Nephron progenitor cell (in vitro differentiated cells): ENCODE results near the gene MAP3K5.

Experiments used
- DNase-seq: peaks from one replicate; pipeline ENCODE4 v3.0.0; 2021
- H3K27ac Mint-ChIP-seq: 2 replicates; pipeline ENCODE4 v1.8.0; 2021; ENCODE audit warnings: mild to moderate bottlenecking, moderate library complexity, mixed read lengths
- H3K27me3 Mint-ChIP-seq: 2 replicates; pipeline ENCODE4 v1.8.0; 2021; ENCODE audit warnings: mild to moderate bottlenecking, low read depth, mixed read lengths; ENCODE audit not compliant: poor library complexity
- H3K36me3 Mint-ChIP-seq: 2 replicates; pipeline ENCODE4 v1.8.0; 2021; ENCODE audit warnings: low read depth, mixed read lengths
- H3K4me1 Mint-ChIP-seq: 2 replicates; pipeline ENCODE4 v1.8.0; 2021; ENCODE audit warnings: mixed read lengths
- H3K4me3 Mint-ChIP-seq: 2 replicates; pipeline ENCODE4 v1.8.0; 2021; ENCODE audit warnings: mild to moderate bottlenecking, moderate library complexity, mixed read lengths
- H3K9me3 Mint-ChIP-seq: 2 replicates; pipeline ENCODE4 v1.8.0; 2021; ENCODE audit warnings: mild to moderate bottlenecking, moderate library complexity, mixed read lengths
- CTCF ChIP-seq: fragments of 200-600 bp; sonication (generic); IDR thresholded peaks from 2 replicates; pipeline ENCODE4 v1.5.0; 2021; ENCODE audit warnings: antibody characterized with exemption

MAP3K5 gene

GRCh38 chr6:136772685-136773472, 19.4 kb downstream of the MAP3K5 start:
- Mint-ChIP-seq H3K27ac (no peak overlapping the region), H3K27me3 (peaks cover 12% of the 10 kb centered on the region), H3K4me1 (no peaks in the 10 kb centered on the region), H3K4me3 (no peak overlapping the region), H3K36me3 (no peaks in the 10 kb centered on the region), H3K9me3 (no peaks in the 10 kb centered on the region)
- no peak for DNase-seq
- no peak for TF ChIP-seq CTCF

DNA sequence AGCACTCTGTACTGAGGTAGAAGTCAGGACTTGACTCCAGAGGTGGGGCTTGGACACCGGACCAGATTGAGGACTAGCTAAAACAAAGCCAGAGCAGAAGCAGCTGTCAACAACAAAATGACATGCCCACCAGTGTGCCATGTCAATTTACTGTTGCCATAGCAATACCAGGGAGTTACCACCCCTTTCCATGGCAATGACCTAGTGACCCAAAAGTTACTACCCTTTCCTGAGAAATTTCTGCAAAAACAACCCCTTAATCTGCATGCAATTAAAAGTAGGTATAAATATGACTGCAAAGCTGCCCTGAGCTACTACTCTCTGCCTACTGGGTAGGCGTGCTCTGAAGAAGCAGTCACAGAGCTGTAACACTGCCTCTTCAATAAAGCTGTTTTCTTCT, 21.0 kb downstream of the MAP3K5 start:
- no peaks in the 10 kb centered on the region for H3K4me1 Mint-ChIP-seq
- H3K36me3 Mint-ChIP-seq: no peaks in the 10 kb centered on the region
- H3K27me3 Mint-ChIP-seq: peaks cover 10% of the 10 kb centered on the region
- H3K9me3 Mint-ChIP-seq: no peaks in the 10 kb centered on the region
- no peak overlapping the region for H3K4me3 Mint-ChIP-seq
- H3K27ac Mint-ChIP-seq: no peak overlapping the region
- TF ChIP-seq CTCF: no peak
- no peak for DNase-seq

GRCh38 chr6:136769759-136770158, 22.5 kb downstream of the MAP3K5 start:
- Mint-ChIP-seq H3K27me3 (peaks cover 13% of the 10 kb centered on the region), H3K27ac (no peak overlapping the region), H3K4me1 (no peaks in the 10 kb centered on the region), H3K36me3 (no peaks in the 10 kb centered on the region), H3K9me3 (no peaks in the 10 kb centered on the region), H3K4me3 (no peak overlapping the region)
- DNase-seq: no peak
- TF ChIP-seq CTCF: no peak

DNA sequence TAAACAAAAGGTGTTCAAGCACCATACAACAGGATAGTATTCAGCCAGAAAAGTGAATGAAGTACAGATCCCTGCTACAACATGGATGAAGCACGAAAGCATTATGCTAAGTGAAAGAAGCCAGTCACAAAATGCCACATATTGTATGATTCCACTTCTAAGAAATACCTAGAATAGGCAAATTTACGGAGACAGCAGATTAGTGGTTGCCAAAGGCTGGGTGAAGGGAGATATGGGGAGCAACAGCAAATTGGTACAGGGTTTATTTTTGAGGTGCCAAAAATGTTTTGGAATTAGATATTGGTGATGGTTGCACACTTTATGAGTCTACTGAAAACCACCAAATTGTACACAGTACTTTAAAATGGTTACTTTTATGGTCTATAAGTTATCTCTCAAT, 23.2 kb downstream of the MAP3K5 start:
- Mint-ChIP-seq H3K36me3 (no peaks in the 10 kb centered on the region), H3K4me3 (no peak overlapping the region), H3K4me1 (no peaks in the 10 kb centered on the region), H3K9me3 (no peaks in the 10 kb centered on the region), H3K27me3 (peaks cover 13% of the 10 kb centered on the region), H3K27ac (no peak overlapping the region)
- no peak for DNase-seq
- TF ChIP-seq CTCF: no peak

DNA sequence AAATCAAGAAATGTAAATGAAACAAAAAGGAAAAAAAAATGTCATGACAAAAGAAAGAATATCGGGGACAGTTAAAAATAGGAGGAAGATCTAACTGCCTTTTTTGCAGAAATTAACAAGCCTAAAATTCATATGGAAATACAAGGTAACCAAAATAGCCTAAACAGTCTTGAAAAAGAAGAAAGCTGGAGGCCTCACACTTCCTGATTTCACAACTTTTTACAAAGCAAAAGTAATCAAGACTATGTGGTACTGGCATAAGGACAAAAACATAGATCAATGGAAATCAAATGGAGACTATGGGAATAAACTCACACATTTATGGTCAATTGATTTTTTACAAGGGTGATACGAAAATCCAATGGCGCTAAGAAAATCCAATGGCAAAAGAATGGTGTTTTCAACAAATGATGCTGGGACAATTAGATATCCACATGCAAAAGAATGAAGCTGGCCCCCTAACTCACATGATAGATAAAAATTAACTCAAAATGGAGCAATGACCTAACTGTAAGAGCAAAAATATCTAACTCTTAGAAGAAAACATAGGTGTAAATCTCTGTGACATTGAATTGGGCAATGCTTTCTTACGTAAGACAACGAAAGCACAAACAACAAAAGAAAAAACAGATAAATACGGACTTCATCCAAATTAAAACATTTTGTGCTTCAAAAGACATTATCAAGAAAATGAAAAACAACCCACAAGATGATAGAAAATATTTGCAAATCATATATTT, 24.5 kb downstream of the MAP3K5 start:
- no peak for DNase-seq
- Mint-ChIP-seq H3K4me1 (no peaks in the 10 kb centered on the region), H3K9me3 (no peaks in the 10 kb centered on the region), H3K27ac (no peak overlapping the region), H3K27me3 (peaks cover 16% of the 10 kb centered on the region), H3K4me3 (no peak overlapping the region), H3K36me3 (no peaks in the 10 kb centered on the region)
- TF ChIP-seq CTCF: no peak

DNA sequence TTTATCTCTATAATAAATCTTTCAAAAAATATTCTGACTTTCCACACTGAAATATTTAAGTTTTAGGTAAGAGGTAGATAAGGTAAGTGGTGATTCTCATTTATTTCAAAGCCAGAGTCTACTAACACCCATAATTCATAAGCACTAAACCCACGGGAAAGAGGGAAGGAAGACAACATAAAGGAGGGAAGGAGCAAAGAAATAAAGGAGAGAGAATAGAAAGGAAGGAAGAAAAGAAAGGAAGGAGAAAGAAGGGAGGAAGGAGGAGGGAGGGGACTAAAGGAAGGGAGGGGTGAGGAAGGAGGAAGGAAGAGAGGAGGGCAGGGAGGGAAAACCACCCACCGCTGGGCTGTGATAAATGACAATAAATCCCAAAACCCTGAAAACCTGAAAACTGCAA, 25.2 kb downstream of the MAP3K5 start:
- H3K36me3 Mint-ChIP-seq: no peaks in the 10 kb centered on the region
- peaks cover 16% of the 10 kb centered on the region for H3K27me3 Mint-ChIP-seq
- TF ChIP-seq CTCF: no peak
- peaks cover 2% of the 10 kb centered on the region for H3K4me1 Mint-ChIP-seq
- no peaks in the 10 kb centered on the region for H3K9me3 Mint-ChIP-seq
- no peak for DNase-seq
- H3K27ac Mint-ChIP-seq: no peak overlapping the region
- no peak overlapping the region for H3K4me3 Mint-ChIP-seq
